ENCODE data around the gene OCA2.

- TF ChIP-seq CTCF (IDR thresholded peaks at IDR 0.05; ENCODE audit: low read length) = no peak
- no peak for TF ChIP-seq EZH2 (IDR thresholded peaks at IDR 0.05; ENCODE audit: borderline replicate concordance, low read length)
Observed at GRCh38 chr15:27873828-27874227, 225.3 kb downstream of the OCA2 start.
